Suprapubic skin (tissue), 4 donors: ENCODE results near the gene GOSR2.

ENCODE experiments used
- CTCF ChIP-seq, 2 donors: fragments of 200-600 bp in 1 of 2; fragments of 450-650 bp in 1 of 2; sonication (generic) in 1 of 2; IDR thresholded peaks; one replicate each; pipeline ENCODE4 v1.5.1; 2016 to 2019; ENCODE audit warnings: antibody characterized with exemption in 2 of 2, mild to moderate bottlenecking in 1 of 2, moderate library complexity in 1 of 2
- EP300 ChIP-seq: sonication (generic); formaldehyde crosslinking; IDR thresholded peaks from one replicate; pipeline ENCODE4 v1.6.1; 2017; ENCODE audit warnings: antibody characterized with exemption
- POLR2A ChIP-seq, 2 donors: fragments of 450-650 bp; IDR thresholded peaks; one replicate each; pipeline ENCODE4 v1.6.1; 2017; ENCODE audit warnings: antibody characterized with exemption in 2 of 2, mild to moderate bottlenecking in 2 of 2, moderate library complexity in 2 of 2
- POLR2AphosphoS5 ChIP-seq, 3 donors: sonication (generic); formaldehyde crosslinking; IDR thresholded peaks; one replicate each; pipeline ENCODE4 v1.6.1; 2017; ENCODE audit warnings: antibody characterized with exemption in 3 of 3

GRCh38 chr17:46972346-46972745, 49.4 kb downstream of the GOSR2 start:
- TF ChIP-seq CTCF (IDR thresholded peaks at IDR 0.05) (no peak), POLR2A (IDR thresholded peaks at IDR 0.05) (no peak), POLR2AphosphoS5 (IDR thresholded peaks at IDR 0.05) (no peak), EP300 (no peak)
